ENCODE data around the gene CACUL1.

- TF ChIP-seq CTCF (IDR thresholded peaks at IDR 0.05) = no peak
- no peak for TF ChIP-seq POLR2A (IDR thresholded peaks at IDR 0.05)
These were observed 121.0 kb downstream of the CACUL1 start for GRCh38 chr10:118633786-118634185.

All from heart left ventricle (tissue), 13 donors.